ENCODE data around the gene CLEC10A. TPM values are rescaled to one million over a fixed set of nuclear protein-coding genes. Genes with fewer than 3 reads are reported as not detected.

Gene CLEC10A
- total RNA-seq, 4 donors from 2014 or later, result 6.3 to 7.0 TPM; not detected in 2

DNA sequence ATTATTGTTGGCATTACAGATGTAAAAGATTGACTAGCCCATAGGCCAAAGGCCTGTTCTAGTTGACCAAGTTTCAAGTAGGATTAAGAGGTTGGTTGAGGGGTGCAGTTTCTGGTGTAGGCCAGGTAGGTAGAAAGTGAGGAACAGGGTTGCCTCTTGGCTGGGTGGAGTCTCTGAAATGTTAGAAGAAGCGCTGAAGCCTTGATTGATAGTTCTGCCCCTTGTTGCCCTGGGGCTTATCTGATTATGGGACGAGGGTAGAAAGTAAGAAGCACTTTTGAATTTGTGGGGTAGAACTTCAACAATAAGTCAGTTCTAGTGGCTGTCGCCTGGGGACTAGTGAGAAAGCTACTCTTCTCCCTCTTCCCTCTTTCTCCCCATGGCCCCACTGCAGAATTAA, 51.0 kb downstream of the CLEC10A start:
- intact Hi-C loops (cut with DNase I; ENCODE audit: low total_unique reads), result no loop called here
- Histone ChIP-seq H3K4me1 (peaks cover 0 to 5% (median 0%) of the 10 kb centered on the region in 4 donors), H3K4me3 (no peak overlapping the region), H3K27ac (peak overlapping the region in 2 of 4 donors; percentile 4 to 20), H3K9me3 (no peaks in the 10 kb centered on the region), H3K27me3 (no peaks in the 10 kb centered on the region), H3K36me3 (no peaks in the 10 kb centered on the region)
- no peak for DNase-seq
- WGBS, 2 donors (ENCODE audit: low coverage in 1 of 2), result 82 to 84% methylated on average over 3 of the region's 3 CpGs
- in situ Hi-C loops (cut with MboI; ENCODE audit: low pct_ligation_motif_present in 1 of 4, low pct_unique_long_range_greater_than_20kb in 1 of 4, low sequenced_read_pairs in 3 of 4), result loop anchor here in 3 of 4 donors (25.0 kb wide), 2 partner anchors 258 to 308 kb away; partner anchors contain the start of genes SLC2A4 (in 2 of the 3), YBX2 (in 2 of the 3), ACAP1 (in 1 of the 3) and NEURL4 (in 1 of the 3)
- no peak for TF ChIP-seq EP300 (IDR thresholded peaks at IDR 0.05; ENCODE audit: low read depth)
- no peak for TF ChIP-seq POLR2A (IDR thresholded peaks at IDR 0.05)
- TF ChIP-seq POLR2AphosphoS5 (IDR thresholded peaks at IDR 0.05), result no peak
- TF ChIP-seq, protein P1, sequence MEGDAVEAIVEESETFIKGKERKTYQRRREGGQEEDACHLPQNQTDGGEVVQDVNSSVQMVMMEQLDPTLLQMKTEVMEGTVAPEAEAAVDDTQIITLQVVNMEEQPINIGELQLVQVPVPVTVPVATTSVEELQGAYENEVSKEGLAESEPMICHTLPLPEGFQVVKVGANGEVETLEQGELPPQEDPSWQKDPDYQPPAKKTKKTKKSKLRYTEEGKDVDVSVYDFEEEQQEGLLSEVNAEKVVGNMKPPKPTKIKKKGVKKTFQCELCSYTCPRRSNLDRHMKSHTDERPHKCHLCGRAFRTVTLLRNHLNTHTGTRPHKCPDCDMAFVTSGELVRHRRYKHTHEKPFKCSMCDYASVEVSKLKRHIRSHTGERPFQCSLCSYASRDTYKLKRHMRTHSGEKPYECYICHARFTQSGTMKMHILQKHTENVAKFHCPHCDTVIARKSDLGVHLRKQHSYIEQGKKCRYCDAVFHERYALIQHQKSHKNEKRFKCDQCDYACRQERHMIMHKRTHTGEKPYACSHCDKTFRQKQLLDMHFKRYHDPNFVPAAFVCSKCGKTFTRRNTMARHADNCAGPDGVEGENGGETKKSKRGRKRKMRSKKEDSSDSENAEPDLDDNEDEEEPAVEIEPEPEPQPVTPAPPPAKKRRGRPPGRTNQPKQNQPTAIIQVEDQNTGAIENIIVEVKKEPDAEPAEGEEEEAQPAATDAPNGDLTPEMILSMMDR (IDR thresholded peaks at IDR 0.05), result no peak

DNA sequence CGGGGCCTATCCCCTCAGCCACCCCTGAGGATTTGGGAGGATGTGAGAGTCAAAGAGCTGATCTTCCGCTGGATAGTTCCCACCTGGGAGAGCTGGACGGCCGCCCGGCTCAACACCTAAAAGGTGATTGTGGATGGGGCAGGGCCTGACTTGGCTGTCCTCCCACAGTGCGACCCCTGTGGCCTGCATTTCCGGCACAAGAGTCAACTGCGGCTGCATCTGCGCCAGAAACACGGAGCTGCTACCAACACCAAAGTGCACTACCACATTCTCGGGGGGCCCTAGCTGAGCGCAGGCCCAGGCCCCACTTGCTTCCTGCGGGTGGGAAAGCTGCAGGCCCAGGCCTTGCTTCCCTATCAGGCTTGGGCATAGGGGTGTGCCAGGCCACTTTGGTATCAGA, 52.7 kb downstream of the CLEC10A start:
- DNase-seq, result no peak
- intact Hi-C loops (cut with DNase I; ENCODE audit: low total_unique reads) (no loop called here), in situ Hi-C loops (cut with MboI; ENCODE audit: low pct_ligation_motif_present in 1 of 4, low pct_unique_long_range_greater_than_20kb in 1 of 4, low sequenced_read_pairs in 3 of 4) (loop anchor here in 3 of 4 donors (25.0 kb wide), 2 partner anchors 260 to 310 kb away; partner anchors contain the start of genes SLC2A4 (in 2 of the 3), YBX2 (in 2 of the 3), ACAP1 (in 1 of the 3) and NEURL4 (in 1 of the 3))
- 88% methylated on average over 10 of the region's 13 CpGs; no CpG with 5 or more reads in 1 of the 2 donors for WGBS, 2 donors (ENCODE audit: low coverage in 1 of 2)
- Histone ChIP-seq H3K9me3 (no peaks in the 10 kb centered on the region), H3K27me3 (peaks cover 10% of the 10 kb centered on the region), H3K4me1 (peaks cover 0 to 15% (median 13%) of the 10 kb centered on the region in 4 donors), H3K27ac (no peak overlapping the region), H3K36me3 (no peaks in the 10 kb centered on the region), H3K4me3 (no peak overlapping the region)
- no peak for TF ChIP-seq POLR2A (IDR thresholded peaks at IDR 0.05)
- no peak for TF ChIP-seq POLR2AphosphoS5 (IDR thresholded peaks at IDR 0.05)

DNA sequence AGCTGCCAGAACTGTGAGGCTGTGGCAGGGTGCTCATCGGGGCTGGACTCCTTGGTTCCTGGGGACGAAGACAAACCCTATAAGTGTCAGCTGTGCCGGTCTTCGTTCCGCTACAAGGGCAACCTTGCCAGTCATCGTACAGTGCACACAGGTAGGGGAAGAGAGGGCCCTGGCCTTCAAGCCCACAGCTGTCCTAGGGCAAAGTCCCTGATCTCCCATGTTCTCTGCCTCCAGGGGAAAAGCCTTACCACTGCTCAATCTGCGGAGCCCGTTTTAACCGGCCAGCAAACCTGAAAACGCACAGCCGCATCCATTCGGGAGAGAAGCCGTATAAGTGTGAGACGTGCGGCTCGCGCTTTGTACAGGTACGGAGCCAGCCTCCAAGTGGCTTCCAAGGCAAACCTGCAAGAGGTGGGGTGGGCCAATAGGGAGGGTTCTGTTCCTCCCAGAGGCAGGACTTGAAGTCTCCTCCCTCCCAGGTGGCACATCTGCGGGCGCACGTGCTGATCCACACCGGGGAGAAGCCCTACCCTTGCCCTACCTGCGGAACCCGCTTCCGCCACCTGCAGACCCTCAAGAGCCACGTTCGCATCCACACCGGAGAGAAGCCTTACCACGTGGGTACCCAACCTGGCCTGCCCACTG, 53.5 kb downstream of the CLEC10A start:
- DNase-seq, result no peak
- no peaks in the 10 kb centered on the region for H3K36me3 ChIP-seq
- peaks cover 12% of the 10 kb centered on the region for H3K27me3 ChIP-seq
- no peaks in the 10 kb centered on the region for H3K9me3 ChIP-seq
- WGBS, 2 donors (ENCODE audit: low coverage in 1 of 2), result 96% methylated on average over 29 of the region's 29 CpGs; no CpG with 5 or more reads in 1 of the 2 donors
- intact Hi-C loops (cut with DNase I; ENCODE audit: low total_unique reads) (no loop called here), in situ Hi-C loops (cut with MboI; ENCODE audit: low pct_ligation_motif_present in 1 of 4, low pct_unique_long_range_greater_than_20kb in 1 of 4, low sequenced_read_pairs in 3 of 4) (loop anchor here in 3 of 4 donors (25.0 kb wide), 2 partner anchors 261 to 311 kb away; partner anchors contain the start of genes SLC2A4 (in 2 of the 3), YBX2 (in 2 of the 3), ACAP1 (in 1 of the 3) and NEURL4 (in 1 of the 3))
- peaks cover 2 to 22% (median 21%) of the 10 kb centered on the region in 4 donors for H3K4me1 ChIP-seq
- no peak overlapping the region for H3K4me3 ChIP-seq
- no peak overlapping the region for H3K27ac ChIP-seq
- no peak for TF ChIP-seq EP300 (IDR thresholded peaks at IDR 0.05; ENCODE audit: low read depth)
- TF ChIP-seq POLR2AphosphoS5 (IDR thresholded peaks at IDR 0.05), result no peak
- no peak for TF ChIP-seq POLR2A (IDR thresholded peaks at IDR 0.05)
- TF ChIP-seq, protein P1 (IDR thresholded peaks at IDR 0.05), result no peak

DNA sequence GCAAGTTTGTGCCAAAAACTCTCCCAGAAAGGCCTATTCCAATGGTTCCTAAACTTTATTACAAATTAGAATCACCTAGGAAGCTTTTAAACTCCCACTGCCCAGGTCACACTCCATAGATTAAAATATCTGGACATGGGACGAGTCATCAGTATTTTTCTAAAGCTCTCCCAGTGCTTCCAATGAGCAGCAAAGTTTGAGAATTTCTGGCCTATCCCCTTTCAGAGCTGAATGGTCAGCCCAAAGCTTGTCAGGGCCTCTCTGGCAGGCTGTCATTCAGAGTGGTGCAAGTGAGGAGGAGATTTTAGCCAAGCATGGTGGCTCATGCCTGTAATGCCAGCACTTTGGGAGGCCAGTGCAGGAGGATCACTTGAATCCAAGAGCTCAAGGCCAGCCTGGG, 54.8 kb downstream of the CLEC10A start:
- TF ChIP-seq, protein P1 (IDR thresholded peaks at IDR 0.05), result no peak
- no peak for TF ChIP-seq EP300 (IDR thresholded peaks at IDR 0.05; ENCODE audit: low read depth)
- TF ChIP-seq POLR2A (IDR thresholded peaks at IDR 0.05), result no peak
- TF ChIP-seq POLR2AphosphoS5 (IDR thresholded peaks at IDR 0.05), result no peak
- in situ Hi-C loops (cut with MboI; ENCODE audit: low pct_ligation_motif_present in 1 of 4, low pct_unique_long_range_greater_than_20kb in 1 of 4, low sequenced_read_pairs in 3 of 4), result loop anchor here in 3 of 4 donors (25.0 kb wide), 2 partner anchors 262 to 312 kb away; partner anchors contain the start of genes SLC2A4 (in 2 of the 3), YBX2 (in 2 of the 3), ACAP1 (in 1 of the 3) and NEURL4 (in 1 of the 3)
- Histone ChIP-seq H3K27ac (no peak overlapping the region), H3K36me3 (no peaks in the 10 kb centered on the region), H3K4me1 (peaks cover 8 to 26% (median 24%) of the 10 kb centered on the region in 4 donors), H3K27me3 (peaks cover 12% of the 10 kb centered on the region), H3K4me3 (no peak overlapping the region), H3K9me3 (no peaks in the 10 kb centered on the region)
- WGBS, 2 donors (ENCODE audit: low coverage in 1 of 2), result 100% methylated on average over 1 of the region's 1 CpG
- DNase-seq, result no peak
- intact Hi-C loops (cut with DNase I; ENCODE audit: low total_unique reads), result no loop called here

Small RNA genes within 50 kb of the gene (small RNA-seq; reads per million reads assigned to genes)
- gene AC120057.1, result 0 reads per million in 4 donors

Other genes with a start within 250 kb of the CLEC10A start
- gene TEKT1, start 248.5 kb downstream of the CLEC10A start, total RNA-seq, result not detected
- not detected for gene ALOX12, start 84.2 kb downstream of the CLEC10A start, total RNA-seq
- gene RNASEK, start 67.6 kb downstream of the CLEC10A start, total RNA-seq, result 100 to 1,000 TPM in 2 of 4 donors, 10 to 100 TPM in 2; 38.8 to 177 (median 118) TPM
- 1 to 10 TPM in 1 of 4 donors, under 1 TPM in 2, not detected in 1; 0.32 to 1.8 (median 0.82) TPM for gene BCL6B, start 57.2 kb downstream of the CLEC10A start, total RNA-seq
- gene SLC16A13, start 44.2 kb downstream of the CLEC10A start, total RNA-seq, result 1 to 10 TPM in 3 of 4 donors, not detected in 1; 2.4 to 8.6 (median 3.5) TPM
- gene SLC16A11, start 36.2 kb downstream of the CLEC10A start, total RNA-seq, result 1 to 10 TPM in 2 of 4 donors, not detected in 2; 1.2 to 2.2 TPM
- gene ASGR2, start 34.6 kb upstream of the CLEC10A start, total RNA-seq, result under 1 TPM in 1 of 4 donors, not detected in 3; 0.32 TPM
- gene ASGR1, start 99.1 kb upstream of the CLEC10A start, total RNA-seq, result under 1 TPM in 2 of 4 donors, not detected in 2; 0.48 to 0.82 TPM
- 10 to 100 TPM in 1 of 4 donors, 1 to 10 TPM in 3; 2.4 to 15.7 (median 6.1) TPM for gene DLG4, start 139.6 kb upstream of the CLEC10A start, total RNA-seq
- gene ACADVL, start 139.7 kb upstream of the CLEC10A start, total RNA-seq, result 1,000 to 10,000 TPM in 3 of 4 donors, 100 to 1,000 TPM in 1; 877 to 3,047 (median 1,981) TPM
- 100 to 1,000 TPM in 2 of 4 donors, 10 to 100 TPM in 2; 35.9 to 182 (median 69.2) TPM for gene DVL2, start 154.3 kb upstream of the CLEC10A start, total RNA-seq
- 10 to 100 TPM; 20.6 to 33.5 (median 27.8) TPM for gene PHF23, start 159.2 kb upstream of the CLEC10A start, total RNA-seq
- 100 to 1,000 TPM; 209 to 479 (median 394) TPM for gene GABARAP, start 162.2 kb upstream of the CLEC10A start, total RNA-seq
- 100 to 1,000 TPM in 1 of 4 donors, 10 to 100 TPM in 3; 52.3 to 113 (median 60.4) TPM for gene CTDNEP1, start 171.5 kb upstream of the CLEC10A start, total RNA-seq
- 10 to 100 TPM in 3 of 4 donors, 1 to 10 TPM in 1; 4.9 to 36.2 (median 30.3) TPM for gene ELP5, start 172.0 kb upstream of the CLEC10A start, total RNA-seq
- 1,000 to 10,000 TPM in 1 of 4 donors, 100 to 1,000 TPM in 3; 571 to 1,162 (median 940) TPM for gene CLDN7, start 182.2 kb upstream of the CLEC10A start, total RNA-seq
- gene SLC2A4, start 201.5 kb upstream of the CLEC10A start, total RNA-seq, result 10 to 100 TPM in 3 of 4 donors, 1 to 10 TPM in 1; 9.7 to 35.5 (median 20.3) TPM
- gene YBX2, start 214.4 kb upstream of the CLEC10A start, total RNA-seq, result 100 to 1,000 TPM in 1 of 4 donors, 10 to 100 TPM in 3; 23.1 to 151 (median 43.4) TPM
- gene EIF5A, start 227.4 kb upstream of the CLEC10A start, total RNA-seq, result 100 to 1,000 TPM in 3 of 4 donors, 10 to 100 TPM in 1; 91.3 to 188 (median 149) TPM
- gene GPS2, start 235.1 kb upstream of the CLEC10A start, total RNA-seq, result 100 to 1,000 TPM in 3 of 4 donors, 10 to 100 TPM in 1; 96.5 to 578 (median 150) TPM
- 100 to 1,000 TPM in 1 of 4 donors, 10 to 100 TPM in 3; 27.8 to 109 (median 35.0) TPM for gene NEURL4, start 249.1 kb upstream of the CLEC10A start, total RNA-seq

All from transverse colon (tissue), 4 donors.